Stimulated activated CD8-positive, alpha-beta memory T cell treated with anti-CD3 and anti-CD28 coated beads, Interleukin-12 subunit alpha, Interleukin-12 subunit beta, amount 100 ng/mL, for 24 hours (primary cell): ENCODE measurements around the gene ADM.

Experiments used
- DNase-seq: peaks from one replicate; pipeline ENCODE4 v3.0.0-alpha.2; 2020; ENCODE audit errors: extremely low read depth

ADM gene

GRCh38 chr11:10328314-10329098, 23.6 kb downstream of the ADM start:
- DNase-seq = no peak

- no peak for DNase-seq
These were observed 24.5 kb downstream of the ADM start for GRCh38 chr11:10329356-10329755.

- no peak for DNase-seq
These were observed 25.1 kb downstream of the ADM start for GRCh38 chr11:10329935-10330334.

GRCh38 chr11:10331548-10332289, 26.8 kb downstream of the ADM start:
- DNase-seq = no peak

GRCh38 chr11:10333490-10333889, 28.6 kb downstream of the ADM start:
- no peak for DNase-seq

- no peak for DNase-seq
These were observed 33.4 kb downstream of the ADM start for GRCh38 chr11:10338287-10338686.

- DNase-seq = no peak
These were observed 43.9 kb downstream of the ADM start for GRCh38 chr11:10348650-10349280.

GRCh38 chr11:10349281-10349665, 44.4 kb downstream of the ADM start:
- no peak for DNase-seq

- no peak for DNase-seq
These were observed 44.9 kb downstream of the ADM start for GRCh38 chr11:10349806-10350205.

- DNase-seq = no peak
These were observed 45.5 kb downstream of the ADM start for GRCh38 chr11:10350334-10350733.

- DNase-seq = no peak
These were observed 46.5 kb downstream of the ADM start for GRCh38 chr11:10351435-10351764.

- no peak for DNase-seq
These were observed 47.1 kb downstream of the ADM start for GRCh38 chr11:10351765-10352641.

- DNase-seq = no peak
These were observed 48.2 kb downstream of the ADM start for GRCh38 chr11:10352921-10353550.

GRCh38 chr11:10354389-10354788, 49.5 kb downstream of the ADM start:
- no peak for DNase-seq

GRCh38 chr11:10355257-10355661, 50.4 kb downstream of the ADM start:
- DNase-seq = no peak

- no peak for DNase-seq
These were observed 51.3 kb downstream of the ADM start for GRCh38 chr11:10356161-10356560.
